ENCODE measurements around the gene TP53BP2.

TP53BP2 gene

DNA sequence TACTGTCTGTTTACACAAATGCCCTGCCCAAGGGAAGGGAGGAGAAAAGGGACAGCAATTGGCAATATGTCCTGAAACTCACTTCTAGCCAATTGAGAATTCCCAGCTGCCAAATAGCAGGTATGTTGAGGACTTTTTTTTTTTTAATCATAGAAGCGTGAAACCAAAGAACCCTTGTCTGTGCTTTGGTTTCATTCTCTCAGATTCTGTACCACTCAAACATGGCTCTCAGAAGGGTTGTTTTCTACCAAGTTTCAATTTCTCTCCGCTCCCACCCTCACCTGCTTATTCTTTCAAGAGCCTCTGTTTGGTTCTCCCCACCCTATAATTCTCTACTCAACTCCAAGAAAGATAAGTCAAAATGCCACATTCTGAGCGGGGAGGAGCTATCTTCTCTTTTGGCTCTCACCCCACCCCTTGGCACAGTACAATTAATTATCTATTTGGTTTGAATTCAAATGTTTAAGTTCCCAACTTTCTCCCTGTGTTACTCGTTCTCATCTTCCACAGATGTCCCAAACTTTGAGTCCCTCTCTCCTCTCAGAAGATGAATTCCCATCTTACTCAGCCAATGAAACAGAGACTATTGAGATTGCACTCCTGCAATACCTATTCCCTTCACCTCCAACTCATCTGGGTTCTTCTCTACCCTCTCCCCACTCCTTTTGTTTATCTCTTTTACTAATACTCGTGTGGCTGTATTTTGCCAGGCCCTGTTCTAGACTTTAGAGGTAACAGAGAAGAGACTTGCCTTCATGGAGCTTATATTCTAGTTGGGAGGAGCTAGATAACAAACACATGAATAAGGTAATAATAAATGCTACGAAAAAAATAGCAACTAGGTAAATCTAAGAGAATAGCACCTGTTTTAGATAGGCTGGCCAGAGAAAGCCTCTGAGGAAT, 3.9 kb upstream of the TP53BP2 start:
- TF ChIP-seq CTCF (IDR thresholded peaks at IDR 0.05; ENCODE audit: low read depth, low read length): no peak
- H3K4me3 ChIP-seq (replicated peaks in 1 of 2; ENCODE audit: low read depth in 2 of 2, low read length in 2 of 2): no peak overlapping the region
- no peak for DNase-seq (ENCODE audit: low read depth in 2 of 2)

DNA sequence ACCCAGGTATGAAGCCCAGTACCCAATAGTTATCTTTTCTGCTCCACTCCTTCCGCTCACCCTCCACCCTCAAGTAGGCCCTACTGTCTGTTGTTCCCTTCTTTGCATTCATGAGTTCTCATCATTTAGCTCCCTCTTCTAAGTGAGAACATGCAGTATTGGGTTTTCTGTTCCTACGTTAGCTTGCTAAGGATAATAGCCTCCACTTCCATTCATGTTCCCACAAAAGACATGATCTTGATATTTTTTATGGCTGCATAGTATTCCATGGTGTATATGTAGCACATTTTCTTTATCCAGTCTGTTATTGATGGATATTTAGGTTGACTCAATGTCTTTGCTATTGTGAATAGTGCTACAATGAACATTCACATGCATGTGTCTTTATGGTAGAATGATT, 2.8 kb upstream of the TP53BP2 start:
- TF ChIP-seq CTCF (IDR thresholded peaks at IDR 0.05; ENCODE audit: low read depth, low read length): no peak
- DNase-seq (ENCODE audit: low read depth in 2 of 2): no peak
- no peak overlapping the region for H3K4me3 ChIP-seq (replicated peaks in 1 of 2; ENCODE audit: low read depth in 2 of 2, low read length in 2 of 2)

DNA sequence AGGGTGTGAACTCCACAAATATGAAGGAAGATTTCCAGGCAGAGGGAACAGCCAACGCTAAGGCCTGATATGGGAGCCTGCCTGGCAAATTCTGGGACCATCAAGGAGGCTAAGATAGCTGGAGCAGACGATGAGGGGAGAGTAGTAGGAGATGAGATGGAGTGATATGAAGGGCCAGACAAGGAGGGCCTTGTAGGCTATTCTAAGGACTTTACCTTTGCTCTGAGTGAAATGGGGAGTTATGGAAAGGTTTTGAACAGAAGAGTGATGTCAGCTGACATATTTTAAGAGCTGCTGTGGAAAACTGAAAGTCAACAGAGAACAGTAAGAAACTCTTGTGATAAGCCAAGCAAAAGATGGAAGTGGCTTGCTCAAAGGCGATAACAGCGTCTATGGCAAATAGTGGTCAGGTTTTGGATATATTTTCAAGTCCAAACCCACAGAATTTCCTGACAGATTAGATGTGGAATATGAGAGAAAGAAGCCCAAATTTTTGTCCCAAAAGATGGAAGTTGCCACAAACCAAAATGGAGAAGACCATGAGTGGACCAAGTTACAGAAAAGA, 2.1 kb upstream of the TP53BP2 start:
- no peak for DNase-seq (ENCODE audit: low read depth in 2 of 2)
- no peak for TF ChIP-seq CTCF (IDR thresholded peaks at IDR 0.05; ENCODE audit: low read depth, low read length)
- no peak overlapping the region for H3K4me3 ChIP-seq (replicated peaks in 1 of 2; ENCODE audit: low read depth in 2 of 2, low read length in 2 of 2)

DNA sequence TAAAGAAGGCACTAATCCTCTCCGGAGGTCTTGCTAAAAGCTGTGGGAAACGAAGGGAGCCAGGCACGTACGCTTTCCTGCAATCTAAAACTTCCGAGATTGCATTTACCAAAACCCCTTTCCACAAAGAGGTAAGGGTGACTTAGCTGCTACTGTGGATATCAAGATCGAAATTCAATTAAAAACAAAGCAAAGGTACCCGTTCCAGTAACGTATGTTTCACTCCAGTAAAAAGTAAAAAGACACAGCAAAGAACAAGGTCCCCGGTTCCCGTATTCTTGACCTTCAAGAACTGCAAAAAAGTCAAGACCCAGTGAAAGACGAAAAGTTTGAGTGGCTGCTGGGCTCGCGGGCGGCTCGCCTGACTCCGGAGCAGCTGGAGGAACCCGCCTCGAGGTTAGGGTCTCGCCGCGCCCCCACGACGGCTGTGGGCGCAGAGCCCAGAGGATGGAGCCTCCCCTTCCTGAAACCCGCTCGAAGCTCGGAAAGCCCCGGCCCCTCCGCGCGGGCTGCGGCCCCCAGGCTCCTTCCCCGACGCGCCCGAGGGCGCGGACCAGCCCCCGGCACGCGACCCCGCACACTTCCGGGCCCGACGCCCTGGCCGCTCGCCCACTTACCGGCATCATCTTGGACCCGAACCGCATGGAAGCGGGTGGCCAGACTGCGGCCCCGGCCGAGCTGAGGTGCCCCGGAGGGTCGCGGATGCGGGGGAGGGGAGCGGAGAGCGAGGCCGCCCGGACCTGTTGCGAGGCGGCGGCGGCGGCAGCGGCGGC, 524 bp downstream of the TP53BP2 start:
- peak; percentile 62 to 76 for DNase-seq (ENCODE audit: low read depth in 2 of 2)
- TF ChIP-seq CTCF (IDR thresholded peaks at IDR 0.05; ENCODE audit: low read depth, low read length): no peak
- peak overlapping the region; percentile 63 to 72 for H3K4me3 ChIP-seq (replicated peaks in 1 of 2; ENCODE audit: low read depth in 2 of 2, low read length in 2 of 2)

DNA sequence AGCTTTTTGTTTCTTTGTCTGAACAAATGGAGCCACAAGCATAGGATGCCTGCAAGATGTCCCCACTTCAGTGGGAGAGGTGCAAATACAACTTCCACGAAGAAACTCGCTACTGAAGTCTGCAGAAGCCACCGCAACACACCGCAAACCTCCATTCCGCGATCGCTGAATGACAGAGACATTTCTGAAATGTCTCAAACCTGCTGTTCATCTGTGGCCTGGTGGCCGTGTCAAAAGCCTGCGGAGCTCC, 1.0 kb downstream of the TP53BP2 start:
- no peak for DNase-seq (ENCODE audit: low read depth in 2 of 2)
- H3K4me3 ChIP-seq (replicated peaks in 1 of 2; ENCODE audit: low read depth in 2 of 2, low read length in 2 of 2): peak overlapping the region; percentile 63 to 72
- TF ChIP-seq CTCF (IDR thresholded peaks at IDR 0.05; ENCODE audit: low read depth, low read length): no peak

DNA sequence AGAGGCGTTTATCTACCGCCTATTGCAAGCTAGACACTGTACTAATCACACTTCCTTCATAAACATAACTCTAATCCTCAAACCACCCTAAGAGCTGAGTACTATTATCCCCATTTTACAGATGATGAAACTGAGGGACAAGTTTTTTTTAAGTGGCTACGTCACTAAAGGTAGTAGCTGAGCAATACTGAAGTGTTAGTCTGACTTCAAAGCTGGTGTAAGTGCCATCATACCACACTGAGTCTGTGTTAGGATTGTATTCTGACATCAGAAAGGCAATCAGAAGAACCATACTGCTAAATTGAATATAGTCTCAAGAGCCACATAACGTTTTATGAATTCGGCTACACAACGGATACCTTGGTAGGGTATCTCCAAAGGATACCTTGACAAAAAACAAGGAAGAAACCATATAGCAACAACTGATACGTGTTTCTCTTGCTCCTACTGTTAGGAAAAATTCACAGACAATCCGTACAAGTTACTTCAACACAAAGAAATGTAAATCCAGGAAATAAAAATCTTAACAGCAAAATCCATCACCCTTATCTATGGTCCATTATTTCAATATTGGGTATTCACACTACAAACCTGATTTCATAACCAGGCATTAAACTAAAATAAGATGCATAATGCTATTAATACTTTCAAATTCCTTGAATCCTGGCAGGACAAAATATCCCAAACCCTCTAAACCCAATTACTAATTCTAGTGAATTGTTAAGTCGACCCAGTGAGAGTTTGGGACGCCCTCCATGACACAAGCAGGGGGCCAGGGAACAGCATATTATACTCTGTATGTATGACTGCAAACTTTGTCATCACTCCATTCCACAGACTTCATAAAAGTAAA, 1.6 kb downstream of the TP53BP2 start:
- TF ChIP-seq CTCF (IDR thresholded peaks at IDR 0.05; ENCODE audit: low read depth, low read length): no peak
- DNase-seq (ENCODE audit: low read depth in 2 of 2): peak in 1 of 2 donors; percentile 38
- H3K4me3 ChIP-seq (replicated peaks in 1 of 2; ENCODE audit: low read depth in 2 of 2, low read length in 2 of 2): peak overlapping the region; percentile 63 to 72
